Activated CD8-positive, alpha-beta T cell treated with anti-CD3 and anti-CD28 coated beads for 36 hours (primary cell): ENCODE data around the gene MED31. TPM values are rescaled to one million over a fixed set of nuclear protein-coding genes. Genes with fewer than 3 reads are reported as not detected.

ENCODE experiments used
- ATAC-seq: fragments of 200-7000 bp; cut with Tn5 transposase; one replicate; pipeline ENCODE4 v1.10.0; 2021; ENCODE audit warnings: mild to moderate bottlenecking, moderate library complexity
- CTCF ChIA-PET: fragments of 350-600 bp; sonication (Branson Sonifier 250); formaldehyde crosslinking; loops from one replicate; lab custom pipeline; 2021; ENCODE audit warnings: antibody characterized with exemption; lab: Charles Lee
- POLR2A ChIA-PET: fragments of 350-600 bp; sonication (Branson Sonifier 250); formaldehyde crosslinking; loops from one replicate; lab custom pipeline; 2021; ENCODE audit warnings: antibody characterized with exemption; lab: Charles Lee
- DNase-seq: peaks from one replicate; pipeline ENCODE4 v3.0.0-alpha.2; 2020
- H3K27ac Mint-ChIP-seq: one replicate; pipeline ENCODE4 v1.8.0; 2021; ENCODE audit warnings: mild to moderate bottlenecking, mixed read lengths
- H3K27me3 Mint-ChIP-seq: one replicate; pipeline ENCODE4 v1.8.0; 2021; ENCODE audit warnings: mixed read lengths
- H3K36me3 Mint-ChIP-seq: one replicate; pipeline ENCODE4 v1.8.0; 2021; ENCODE audit warnings: low read depth, mixed read lengths
- H3K4me1 Mint-ChIP-seq: one replicate; pipeline ENCODE4 v1.8.0; 2021; ENCODE audit warnings: low read depth, mixed read lengths
- H3K4me3 Mint-ChIP-seq: one replicate; pipeline ENCODE4 v1.8.0; 2021; ENCODE audit warnings: mild to moderate bottlenecking, moderate library complexity, mixed read lengths
- H3K9me3 Mint-ChIP-seq: one replicate; pipeline ENCODE4 v1.8.0; 2021; ENCODE audit warnings: mixed read lengths
- CTCF ChIP-seq: fragments of 200-600 bp; IDR thresholded peaks from one replicate; pipeline ENCODE4 v1.8.0; 2022; ENCODE audit warnings: antibody characterized with exemption, mild to moderate bottlenecking
- intact Hi-C: fragments of 100-400 bp; cut with micrococcal nuclease; formaldehyde crosslinking; loops from one replicate; pipeline ENCODE4 v1.10.0; 2022
- total RNA-seq, 2 experiments: library from RNA; stranded (reverse); gene quantifications; one replicate each; pipeline ENCODE4 v1.2.3, GENCODE V29; 2021

Gene MED31
- total RNA-seq, 2 experiments from 2014 or later, result 21.0 to 24.4 TPM

GRCh38 chr17:6605142-6605541, 46.3 kb downstream of the MED31 start:
- DNase-seq (no peak), ATAC-seq (no peak)
- no peak overlapping the region for H3K4me3 Mint-ChIP-seq
- peaks cover 44% of the 10 kb centered on the region for H3K36me3 Mint-ChIP-seq
- ChIA-PET POLR2A (no interaction called here), CTCF (no interaction called here)
- no peak overlapping the region for H3K27ac Mint-ChIP-seq
- intact Hi-C loops, result no loop called here
- peaks cover 7% of the 10 kb centered on the region for H3K4me1 Mint-ChIP-seq
- no peaks in the 10 kb centered on the region for H3K27me3 Mint-ChIP-seq
- TF ChIP-seq CTCF, result no peak
- no peaks in the 10 kb centered on the region for H3K9me3 Mint-ChIP-seq

- intact Hi-C loops, result no loop called here
- no peak for TF ChIP-seq CTCF
- Mint-ChIP-seq H3K36me3 (peaks cover 35% of the 10 kb centered on the region), H3K4me3 (no peak overlapping the region), H3K9me3 (no peaks in the 10 kb centered on the region), H3K4me1 (peaks cover 7% of the 10 kb centered on the region), H3K27me3 (no peaks in the 10 kb centered on the region), H3K27ac (no peak overlapping the region)
- ChIA-PET POLR2A (no interaction called here), CTCF (no interaction called here)
- DNase-seq, result no peak
- no peak for ATAC-seq
Observed at GRCh38 chr17:6603744-6604325, 47.6 kb downstream of the MED31 start.

- Mint-ChIP-seq H3K9me3 (no peaks in the 10 kb centered on the region), H3K27ac (no peak overlapping the region), H3K4me1 (peaks cover 7% of the 10 kb centered on the region), H3K4me3 (no peak overlapping the region), H3K36me3 (peaks cover 39% of the 10 kb centered on the region), H3K27me3 (no peaks in the 10 kb centered on the region)
- ChIA-PET POLR2A (no interaction called here), CTCF (no interaction called here)
- intact Hi-C loops, result no loop called here
- no peak for TF ChIP-seq CTCF
- DNase-seq (no peak), ATAC-seq (no peak)
Observed at GRCh38 chr17:6602141-6602540, 49.3 kb downstream of the MED31 start.

- no peak for TF ChIP-seq CTCF
- H3K4me1 Mint-ChIP-seq, result peaks cover 7% of the 10 kb centered on the region
- POLR2A ChIA-PET, result interaction anchor here (1.1 kb wide), 1 partner anchor 9 kb away, joined by 3 read pairs; no protein-coding TSS in a partner anchor
- CTCF ChIA-PET, result interaction anchor here (2.0 kb wide), 1 partner anchor 12 kb away, joined by 5 read pairs; no protein-coding TSS in a partner anchor
- H3K27me3 Mint-ChIP-seq, result no peaks in the 10 kb centered on the region
- no peak for DNase-seq
- intact Hi-C loops, result no loop called here
- H3K36me3 Mint-ChIP-seq, result peaks cover 35% of the 10 kb centered on the region
- no peak overlapping the region for H3K4me3 Mint-ChIP-seq
- H3K9me3 Mint-ChIP-seq, result no peaks in the 10 kb centered on the region
- ATAC-seq, result no peak
- no peak overlapping the region for H3K27ac Mint-ChIP-seq
Observed at GRCh38 chr17:6599364-6599763, 52.0 kb downstream of the MED31 start.

GRCh38 chr17:6597727-6598126, 53.7 kb downstream of the MED31 start:
- ChIA-PET CTCF (interaction anchor here (1.1 kb wide), 1 partner anchor 125 kb away, joined by 3 read pairs; no protein-coding TSS in a partner anchor), POLR2A (no interaction called here)
- TF ChIP-seq CTCF, result no peak
- intact Hi-C loops, result no loop called here
- peaks cover 41% of the 10 kb centered on the region for H3K36me3 Mint-ChIP-seq
- no peak for DNase-seq
- no peaks in the 10 kb centered on the region for H3K9me3 Mint-ChIP-seq
- H3K27me3 Mint-ChIP-seq, result no peaks in the 10 kb centered on the region
- ATAC-seq, result no peak
- H3K4me3 Mint-ChIP-seq, result no peak overlapping the region
- H3K27ac Mint-ChIP-seq, result no peak overlapping the region
- H3K4me1 Mint-ChIP-seq, result no peaks in the 10 kb centered on the region
